DMS153 treated with DMSO at 0.1 percent for 48 hours (cell line): ENCODE data around the gene SLC25A36.
"Not testable (repeated sequence)": the region's sequence is repeated elsewhere in the genome, so short reads cannot be mapped to it uniquely, and the experiment has no call there.

Experiments
- DNase-seq: peaks from one replicate; lab custom pipeline; 2025; ENCODE audit not compliant: unreplicated experiment; lab: John Stamatoyannopoulos, UW

The SLC25A36 gene

GRCh38 chr3:140994316-140994715 lies 52.7 kb downstream of the SLC25A36 start:
- DNase-seq, result no peak

GRCh38 chr3:140994861-140995260 lies 53.2 kb downstream of the SLC25A36 start:
- not testable (repeated sequence) for DNase-seq

GRCh38 chr3:140995881-140996280 lies 54.2 kb downstream of the SLC25A36 start:
- DNase-seq, result no peak

- DNase-seq, result no peak
Observed at GRCh38 chr3:141000027-141000663, 58.5 kb downstream of the SLC25A36 start.

GRCh38 chr3:141000686-141001085 lies 59.0 kb downstream of the SLC25A36 start:
- DNase-seq, result no peak

GRCh38 chr3:141006344-141006743 lies 64.7 kb downstream of the SLC25A36 start:
- no peak for DNase-seq

GRCh38 chr3:141009496-141009895 lies 67.9 kb downstream of the SLC25A36 start:
- DNase-seq, result no peak

GRCh38 chr3:141011232-141011996 lies 69.8 kb downstream of the SLC25A36 start:
- peak; percentile 46 for DNase-seq

- no peak for DNase-seq
Observed at GRCh38 chr3:141011997-141012262, 70.3 kb downstream of the SLC25A36 start.

- no peak for DNase-seq
Observed at GRCh38 chr3:141012571-141012970, 70.9 kb downstream of the SLC25A36 start.

GRCh38 chr3:141015481-141015880 lies 73.8 kb downstream of the SLC25A36 start:
- DNase-seq, result no peak

GRCh38 chr3:141017366-141018322 lies 76.0 kb downstream of the SLC25A36 start:
- not testable (repeated sequence) for DNase-seq

- DNase-seq, result no peak
Observed at GRCh38 chr3:141019244-141019643, 77.6 kb downstream of the SLC25A36 start.

GRCh38 chr3:141020143-141020830 lies 78.7 kb downstream of the SLC25A36 start:
- DNase-seq, result no peak

GRCh38 chr3:141021261-141021660 lies 79.6 kb downstream of the SLC25A36 start:
- DNase-seq, result no peak
